HG03521 (cell line): ENCODE data around the gene UBL4B.

ENCODE experiments used
- ATAC-seq: cut with Tn5 transposase; IDR thresholded peaks from one replicate; pipeline ENCODE4 v1.9.1; 2021; ENCODE audit warnings: mild to moderate bottlenecking, moderate library complexity; ENCODE audit not compliant: unreplicated experiment

The UBL4B gene

GRCh38 chr1:110112656-110113055 is 413 bp downstream of the UBL4B start:
- no peak for ATAC-seq

GRCh38 chr1:110113551-110113950 is 1.3 kb downstream of the UBL4B start:
- ATAC-seq, result no peak

GRCh38 chr1:110114173-110114572 is 1.9 kb downstream of the UBL4B start:
- ATAC-seq, result no peak

DNA sequence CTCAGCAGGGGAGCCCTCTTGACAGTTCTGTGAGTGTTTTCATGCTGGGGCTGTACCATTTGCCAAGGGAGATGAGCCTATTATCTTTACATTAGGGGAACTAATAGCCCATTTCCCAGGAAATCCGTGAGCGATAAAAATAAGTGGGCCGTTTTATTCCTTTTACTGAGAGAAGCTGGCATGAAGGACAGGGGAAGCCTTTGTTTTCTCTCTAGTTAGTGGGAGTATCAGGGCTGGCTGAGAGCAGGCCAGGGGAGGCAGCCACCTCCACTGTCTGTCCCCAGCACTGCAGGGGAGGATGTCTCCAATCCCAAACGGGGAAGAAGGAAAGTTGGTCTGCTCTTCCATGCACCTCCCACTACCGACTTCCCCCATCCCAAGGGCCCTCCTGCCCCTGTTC is 2.5 kb downstream of the UBL4B start:
- ATAC-seq, result no peak

GRCh38 chr1:110118636-110119396 is 6.6 kb downstream of the UBL4B start:
- no peak for ATAC-seq

GRCh38 chr1:110119843-110120242 is 7.6 kb downstream of the UBL4B start:
- no peak for ATAC-seq

DNA sequence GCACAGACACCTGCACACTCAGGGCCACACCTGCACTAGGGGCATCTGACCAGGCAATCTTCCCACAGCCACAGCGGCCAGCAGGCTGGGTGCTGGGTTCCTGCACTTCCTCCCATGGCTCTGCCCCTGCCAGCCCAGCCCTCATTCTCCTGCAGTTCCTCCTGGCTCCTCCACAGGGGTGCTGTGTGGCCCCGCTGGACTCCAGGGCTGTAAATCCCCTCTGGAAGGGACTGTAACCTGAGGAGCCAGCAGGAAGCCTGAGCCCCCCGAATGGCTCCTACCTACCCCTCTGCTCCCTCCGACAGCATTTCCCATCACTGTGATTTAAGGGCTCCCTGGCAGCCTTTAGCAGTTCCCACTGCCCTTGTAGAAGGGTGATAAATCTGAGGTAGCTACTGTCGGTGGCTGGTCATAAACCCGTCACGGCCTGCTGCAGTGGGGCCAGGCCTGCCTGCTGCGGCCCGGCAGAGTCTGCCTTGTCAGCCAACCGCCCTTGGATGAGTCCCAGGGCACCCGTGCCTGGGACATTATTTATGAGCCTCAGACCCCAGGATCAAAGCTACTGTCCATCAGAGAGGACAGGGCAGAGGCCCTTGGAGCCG is 8.8 kb downstream of the UBL4B start:
- no peak for ATAC-seq

GRCh38 chr1:110123224-110123623 is 11.0 kb downstream of the UBL4B start:
- ATAC-seq, result no peak

DNA sequence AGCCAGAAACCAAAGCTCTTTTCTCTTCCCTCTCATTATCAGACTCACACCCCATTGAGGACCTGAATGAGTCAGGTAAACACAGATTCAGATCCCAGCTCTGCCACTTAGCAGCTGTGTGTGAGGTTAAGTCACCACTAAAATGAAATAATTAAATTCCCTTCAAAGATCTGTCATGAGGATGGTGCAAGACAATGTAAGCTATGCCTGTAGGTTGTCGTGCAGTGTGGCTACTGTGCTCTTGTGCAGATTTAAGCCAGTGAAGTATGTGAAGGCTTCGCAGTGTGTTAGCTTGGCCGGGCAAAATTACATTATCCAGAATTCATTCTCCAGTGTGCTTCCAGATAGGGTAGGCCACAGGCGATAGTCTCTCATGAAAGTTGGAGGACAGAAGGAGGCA is 13.6 kb downstream of the UBL4B start:
- no peak for ATAC-seq

DNA sequence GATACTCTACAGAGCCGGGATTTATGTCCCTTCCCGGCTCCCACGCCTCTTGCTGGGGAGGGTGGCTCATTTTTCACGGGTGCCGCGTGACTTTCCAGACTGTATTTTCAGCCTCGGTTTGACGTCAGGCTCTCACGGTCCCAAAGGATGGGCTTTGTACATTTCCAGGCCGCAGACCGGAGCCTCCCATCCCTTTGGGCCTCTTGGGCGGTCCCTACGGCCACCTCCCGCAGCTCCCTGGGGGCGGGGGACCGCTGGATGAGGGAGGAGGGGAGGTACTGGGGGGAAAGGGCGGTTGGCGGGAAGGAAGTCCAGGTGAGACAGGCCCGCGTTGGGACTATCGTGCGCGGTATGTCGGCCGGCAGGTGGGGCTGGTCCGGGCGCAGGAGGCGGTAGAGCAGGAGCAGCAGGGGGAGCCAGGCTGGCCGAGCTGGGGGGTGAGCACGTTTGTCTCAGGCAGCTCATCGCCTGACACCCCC is 17.9 kb downstream of the UBL4B start:
- ATAC-seq, result no peak

- no peak for ATAC-seq
These were observed 18.7 kb downstream of the UBL4B start for GRCh38 chr1:110130989-110131388.

DNA sequence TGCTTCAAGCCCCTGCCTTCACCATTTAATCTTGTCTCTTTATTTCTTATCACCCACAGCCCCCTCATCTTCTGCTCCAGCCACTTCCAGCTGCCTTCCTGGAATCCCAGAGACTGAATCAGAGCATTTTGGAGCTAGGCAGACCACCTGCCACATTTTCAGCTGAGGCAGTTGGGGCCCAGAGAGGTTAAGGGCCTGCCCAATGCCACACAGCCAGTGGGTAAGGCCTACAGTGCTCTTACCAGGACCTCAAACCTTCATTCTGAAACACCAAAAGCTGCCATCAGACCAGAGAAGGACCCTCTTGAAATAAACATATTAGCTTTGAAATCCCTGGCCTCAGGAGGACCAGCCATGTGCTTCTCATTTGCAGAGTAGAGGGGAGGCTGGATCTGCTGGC is 20.4 kb downstream of the UBL4B start:
- no peak for ATAC-seq

GRCh38 chr1:110133436-110133835 is 21.2 kb downstream of the UBL4B start:
- no peak for ATAC-seq

DNA sequence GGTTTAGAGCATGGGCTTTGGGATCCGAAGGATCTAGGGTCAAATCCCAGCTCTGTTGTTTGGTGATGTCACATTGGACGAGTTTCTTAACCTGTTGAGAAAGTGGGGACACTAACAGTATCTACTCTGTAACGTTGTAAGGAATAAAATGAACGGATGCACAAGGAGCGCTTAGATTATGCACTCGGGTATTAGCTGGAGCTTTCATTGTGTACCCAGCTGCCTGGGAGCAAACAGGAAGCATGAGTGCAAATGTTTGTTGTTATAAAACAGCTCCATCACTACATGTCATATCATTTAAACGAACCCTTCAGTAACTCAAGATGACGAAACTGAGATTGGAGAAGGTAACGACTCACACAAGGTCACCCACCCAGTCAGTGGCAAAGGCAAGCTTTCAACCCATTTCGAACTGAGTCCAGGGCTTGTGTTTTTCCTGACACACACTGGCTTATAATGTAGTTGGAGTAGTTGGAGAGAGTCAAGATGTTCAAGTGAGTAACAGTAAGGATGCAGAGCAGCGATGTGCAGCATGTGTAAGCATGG is 21.9 kb downstream of the UBL4B start:
- no peak for ATAC-seq

DNA sequence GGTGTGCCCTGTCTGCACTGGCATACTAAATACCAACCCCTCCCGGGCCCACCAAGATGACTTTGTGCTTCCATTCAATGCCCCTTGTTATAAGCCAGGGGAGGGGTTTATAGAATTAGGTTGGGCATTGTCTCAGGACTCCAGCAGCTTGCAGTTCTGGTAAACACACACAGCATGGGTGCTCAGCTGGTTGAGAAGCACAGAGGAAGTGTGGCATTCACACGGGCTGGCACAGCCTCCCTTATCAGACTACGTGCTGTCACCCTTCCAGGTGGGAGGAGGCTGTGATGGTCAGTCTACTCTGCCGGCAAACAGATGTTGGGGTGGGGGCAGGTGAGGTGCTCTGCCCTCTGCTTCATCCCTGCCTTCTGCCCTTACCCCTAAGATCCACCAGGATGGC is 23.0 kb downstream of the UBL4B start:
- ATAC-seq, result no peak

- no peak for ATAC-seq
These were observed 23.4 kb downstream of the UBL4B start for GRCh38 chr1:110135666-110136065.

- no peak for ATAC-seq
These were observed 24.7 kb downstream of the UBL4B start for GRCh38 chr1:110136911-110137310.

DNA sequence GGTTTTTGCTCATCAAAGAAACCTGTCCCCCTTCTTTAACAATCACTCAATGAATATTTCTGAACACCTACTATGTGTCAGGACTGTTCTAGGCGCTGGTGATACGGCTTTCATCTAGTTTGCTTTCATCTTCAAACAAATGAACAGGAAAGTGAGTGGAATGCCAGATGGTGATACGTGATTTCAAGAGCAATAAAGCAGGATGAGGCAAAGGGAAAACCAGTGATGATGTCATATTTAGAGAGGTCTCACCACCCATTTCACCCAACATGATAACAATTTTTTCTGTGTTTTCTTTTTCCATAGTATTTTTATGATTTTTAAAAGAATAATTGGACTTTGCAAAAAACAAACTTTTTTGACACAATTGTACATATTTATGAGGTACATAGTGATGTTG is 26.7 kb downstream of the UBL4B start:
- ATAC-seq, result no peak

- no peak for ATAC-seq
These were observed 32.1 kb downstream of the UBL4B start for GRCh38 chr1:110144366-110144765.

GRCh38 chr1:110148961-110149360 is 36.7 kb downstream of the UBL4B start:
- no peak for ATAC-seq

DNA sequence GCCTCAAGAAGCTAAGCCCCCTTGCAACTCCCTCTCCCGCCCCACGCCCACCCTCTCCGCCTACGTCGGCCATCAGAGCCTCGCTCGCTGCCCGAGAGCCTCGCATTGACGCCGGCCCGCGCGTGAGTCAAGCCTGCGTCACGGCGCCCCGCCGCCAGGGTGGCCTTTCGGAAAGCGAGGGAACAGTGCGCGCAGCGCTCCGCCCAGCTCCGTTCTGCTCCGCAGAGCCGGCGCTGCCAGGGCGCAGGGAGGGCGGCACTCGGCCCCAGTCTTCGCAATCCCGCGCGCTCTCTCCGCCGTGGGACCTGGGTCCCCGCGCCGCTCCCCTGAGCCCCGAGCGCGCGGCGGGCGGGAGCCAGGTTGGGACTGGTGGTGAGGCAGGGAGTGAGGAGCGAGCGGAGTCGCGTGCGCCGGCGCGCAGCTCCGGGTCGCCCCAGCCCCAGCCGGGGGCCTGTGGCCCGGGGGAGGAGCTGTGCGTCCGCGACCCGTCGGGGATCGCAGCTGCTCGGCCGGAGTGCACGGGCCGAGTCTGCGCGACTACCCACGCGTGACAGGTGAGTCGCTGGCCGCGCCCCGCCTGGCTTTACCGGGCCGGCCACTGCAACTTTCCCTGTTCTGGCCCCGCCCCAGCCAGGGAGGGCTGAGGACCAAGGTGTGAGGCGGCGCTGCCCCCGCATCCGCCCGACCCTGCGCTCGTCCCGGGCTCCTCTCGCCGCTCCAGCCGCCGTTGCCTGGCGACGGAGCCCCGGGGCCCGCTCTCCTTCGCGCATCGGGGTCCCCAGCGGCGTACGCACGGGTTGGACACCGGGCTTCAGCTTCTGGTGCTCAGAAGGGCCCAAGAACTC is 38.3 kb downstream of the UBL4B start, which contains the start of gene SLC6A17:
Gene SLC6A17 (plus strand): TSS at position 165 of the 845 bp plus-strand sequence. CDS start 16,436 bp downstream, outside the sequence.
- ATAC-seq, result no peak
